Activated CD8-positive, alpha-beta memory T cell treated with anti-CD3 and anti-CD28 coated beads for 1 hour (primary cell): ENCODE data around the gene ABCF2.

Experiments used
- DNase-seq, 2 donors: peaks; one replicate each; pipeline ENCODE4 v3.0.0-alpha.2; 2020; ENCODE audit warnings: low read depth in 1 of 2; ENCODE audit errors: extremely low read depth in 1 of 2

ABCF2 gene

GRCh38 chr7:151197932-151198331, 29.1 kb downstream of the ABCF2 start:
- no peak for DNase-seq

- no peak for DNase-seq
Measured at GRCh38 chr7:151195616-151196450, 31.2 kb downstream of the ABCF2 start.

GRCh38 chr7:151194188-151194587, 32.8 kb downstream of the ABCF2 start:
- no peak for DNase-seq

GRCh38 chr7:151193203-151193978, 33.6 kb downstream of the ABCF2 start:
- no peak for DNase-seq

GRCh38 chr7:151192002-151192539, 34.9 kb downstream of the ABCF2 start:
- no peak for DNase-seq

- no peak for DNase-seq
Measured at GRCh38 chr7:151191544-151191943, 35.5 kb downstream of the ABCF2 start.

- no peak for DNase-seq
Measured at GRCh38 chr7:151189038-151189437, 38.0 kb downstream of the ABCF2 start.

- no peak for DNase-seq
Measured at GRCh38 chr7:151188252-151188542, 38.8 kb downstream of the ABCF2 start.

- DNase-seq: no peak
Measured at GRCh38 chr7:151187409-151188251, 39.4 kb downstream of the ABCF2 start.

- no peak for DNase-seq
Measured at GRCh38 chr7:151186640-151187408, 40.2 kb downstream of the ABCF2 start, which contains the start of gene ASB10. Gene ASB10 (minus strand): TSS chr7:151187250. CDS start chr7:151187130, 120 bp downstream.

- no peak for DNase-seq
Measured at GRCh38 chr7:151185762-151186639, 41.0 kb downstream of the ABCF2 start.

GRCh38 chr7:151181011-151181431, 46.0 kb downstream of the ABCF2 start:
- no peak for DNase-seq

- no peak for DNase-seq
Measured at GRCh38 chr7:151179946-151180345, 47.1 kb downstream of the ABCF2 start.

- DNase-seq: no peak
Measured at GRCh38 chr7:151179287-151179860, 47.6 kb downstream of the ABCF2 start.

- DNase-seq: no peak
Measured at GRCh38 chr7:151178831-151179230, 48.2 kb downstream of the ABCF2 start.

GRCh38 chr7:151178236-151178635, 48.8 kb downstream of the ABCF2 start:
- no peak for DNase-seq

- DNase-seq: no peak
Measured at GRCh38 chr7:151177310-151177709, 49.7 kb downstream of the ABCF2 start.

- no peak for DNase-seq
Measured at GRCh38 chr7:151176401-151176800, 50.6 kb downstream of the ABCF2 start.

GRCh38 chr7:151175793-151176311, 51.2 kb downstream of the ABCF2 start:
- DNase-seq: no peak
